HEK293 (cell line): Measurements from ENCODE around the gene THAP7.
A peak's percentile ranks its signal among the peaks of the same experiment; 100 is the strongest.

Experiments
- BCL6B ChIP-seq: fragments of 450-650 bp; formaldehyde crosslinking; IDR thresholded peaks from 2 replicates; pipeline ENCODE4 v1.5.1; 2017; ENCODE audit warnings: missing biosample characterization, missing genetic modification characterization
- FEZF1 ChIP-seq: fragments of 450-650 bp; formaldehyde crosslinking; IDR thresholded peaks from 2 replicates; pipeline ENCODE4 v1.5.1; 2016; ENCODE audit warnings: missing biosample characterization, missing genetic modification characterization
- KLF7 ChIP-seq: fragments of 450-650 bp; formaldehyde crosslinking; IDR thresholded peaks from 2 replicates; pipeline ENCODE4 v1.5.1; 2016; ENCODE audit warnings: missing biosample characterization, missing genetic modification characterization, borderline replicate concordance
- MEIS1 ChIP-seq: sonication (generic); formaldehyde crosslinking; IDR thresholded peaks from 2 replicates; pipeline ENCODE4 v1.8.1; 2022; ENCODE audit warnings: missing genetic modification reagents, mild to moderate bottlenecking, borderline replicate concordance
- PATZ1 ChIP-seq: fragments of 450-650 bp; formaldehyde crosslinking; IDR thresholded peaks from 2 replicates; pipeline ENCODE4 v1.5.1; 2016; ENCODE audit warnings: missing biosample characterization, missing genetic modification characterization
- PRDM10 ChIP-seq: fragments of 450-650 bp; formaldehyde crosslinking; IDR thresholded peaks from 2 replicates; pipeline ENCODE4 v1.5.1; 2016; ENCODE audit warnings: missing biosample characterization, missing genetic modification characterization
- SALL2 ChIP-seq: fragments of 450-650 bp; formaldehyde crosslinking; IDR thresholded peaks from 2 replicates; pipeline ENCODE4 v1.5.0; 2017; ENCODE audit warnings: missing biosample characterization, mild to moderate bottlenecking, missing genetic modification characterization, borderline replicate concordance
- WT1 ChIP-seq: fragments of 450-650 bp; formaldehyde crosslinking; IDR thresholded peaks from 2 replicates; pipeline ENCODE4 v1.5.1; 2016; ENCODE audit warnings: missing biosample characterization, missing genetic modification characterization
- ZBTB20 ChIP-seq: fragments of 450-650 bp; formaldehyde crosslinking; IDR thresholded peaks from 2 replicates; pipeline ENCODE4 v1.5.1; 2016; ENCODE audit warnings: missing biosample characterization, missing genetic modification characterization
- ZBTB21 ChIP-seq: fragments of 450-650 bp; formaldehyde crosslinking; IDR thresholded peaks from 2 replicates; pipeline ENCODE4 v1.5.1; 2017; ENCODE audit warnings: missing biosample characterization, missing genetic modification characterization
- ZFP37 ChIP-seq: fragments of 450-650 bp; formaldehyde crosslinking; IDR thresholded peaks from 2 replicates; pipeline ENCODE4 v1.5.1; 2016; ENCODE audit warnings: missing biosample characterization, missing genetic modification characterization
- ZNF140 ChIP-seq: fragments of 450-650 bp; formaldehyde crosslinking; IDR thresholded peaks from 2 replicates; pipeline ENCODE4 v1.5.1; 2016; ENCODE audit warnings: missing biosample characterization, missing genetic modification characterization
- ZNF175 ChIP-seq: fragments of 450-650 bp; formaldehyde crosslinking; IDR thresholded peaks from 2 replicates; pipeline ENCODE4 v1.5.1; 2016; ENCODE audit warnings: missing biosample characterization, missing genetic modification characterization
- ZNF18 ChIP-seq: fragments of 450-650 bp; formaldehyde crosslinking; IDR thresholded peaks from 2 replicates; pipeline ENCODE4 v1.5.1; 2016; ENCODE audit warnings: missing biosample characterization, missing genetic modification characterization
- ZNF19 ChIP-seq: fragments of 450-650 bp; formaldehyde crosslinking; IDR thresholded peaks from 2 replicates; pipeline ENCODE4; 2016; ENCODE audit warnings: missing biosample characterization, missing genetic modification characterization, low read depth
- ZNF335 ChIP-seq: fragments of 450-650 bp; formaldehyde crosslinking; conservative IDR thresholded peaks from 2 replicates; pipeline ENCODE4 v1.5.1; 2016; ENCODE audit warnings: missing biosample characterization, missing genetic modification characterization
- ZNF350 ChIP-seq: fragments of 450-650 bp; formaldehyde crosslinking; IDR thresholded peaks from 2 replicates; pipeline ENCODE4 v1.5.0; 2017; ENCODE audit warnings: missing biosample characterization, mild to moderate bottlenecking, missing genetic modification characterization
- ZNF354C ChIP-seq: fragments of 450-650 bp; formaldehyde crosslinking; IDR thresholded peaks from 2 replicates; pipeline ENCODE4 v1.5.1; 2016; ENCODE audit warnings: missing biosample characterization, missing genetic modification characterization, low read depth, borderline replicate concordance
- ZNF391 ChIP-seq: fragments of 450-650 bp; formaldehyde crosslinking; IDR thresholded peaks from 2 replicates; pipeline ENCODE4 v1.5.1; 2016; ENCODE audit warnings: low read depth, missing biosample characterization, missing genetic modification characterization, borderline replicate concordance
- ZNF423 ChIP-seq: fragments of 450-650 bp; formaldehyde crosslinking; IDR thresholded peaks from 2 replicates; pipeline ENCODE4 v1.5.1; 2016; ENCODE audit warnings: missing biosample characterization, missing genetic modification characterization
- ZNF530 ChIP-seq: fragments of 450-650 bp; formaldehyde crosslinking; IDR thresholded peaks from 2 replicates; pipeline ENCODE4 v1.5.1; 2016; ENCODE audit warnings: low read depth, missing biosample characterization, missing genetic modification characterization
- ZNF549 ChIP-seq: fragments of 450-650 bp; IDR thresholded peaks from 2 replicates; pipeline ENCODE4 v1.5.1; 2018; ENCODE audit warnings: missing biosample characterization, missing genetic modification characterization, mild to moderate bottlenecking, inconsistent platforms, moderate library complexity
- ZNF580 ChIP-seq: fragments of 450-650 bp; formaldehyde crosslinking; IDR thresholded peaks from 2 replicates; pipeline ENCODE4 v1.5.1; 2016; ENCODE audit warnings: missing biosample characterization, missing genetic modification characterization
- ZNF610 ChIP-seq: fragments of 450-650 bp; formaldehyde crosslinking; IDR thresholded peaks from 2 replicates; pipeline ENCODE4 v1.5.1; 2016; ENCODE audit warnings: missing biosample characterization, missing genetic modification characterization, borderline replicate concordance
- ZNF623 ChIP-seq: fragments of 450-650 bp; formaldehyde crosslinking; IDR thresholded peaks from 2 replicates; pipeline ENCODE4 v1.5.1; 2016; ENCODE audit warnings: missing biosample characterization, missing genetic modification characterization
- ZNF626 ChIP-seq: fragments of 450-650 bp; sonication (Bioruptor Pico); formaldehyde crosslinking; IDR thresholded peaks from 2 replicates; pipeline ENCODE4 v1.5.1; 2018; ENCODE audit warnings: missing biosample characterization, missing genetic modification characterization, inconsistent platforms
- ZNF645 ChIP-seq: fragments of 450-650 bp; formaldehyde crosslinking; IDR thresholded peaks from 2 replicates; pipeline ENCODE4; 2016; ENCODE audit warnings: missing biosample characterization, missing genetic modification characterization
- ZNF658 ChIP-seq: fragments of 450-650 bp; formaldehyde crosslinking; IDR thresholded peaks from 2 replicates; pipeline ENCODE4; 2016; ENCODE audit warnings: missing biosample characterization, missing genetic modification characterization

The THAP7 gene

GRCh38 chr22:20981787-20982562, 19.9 kb downstream of the THAP7 start, which contains the start of gene LZTR1 (continued):
- TF ChIP-seq ZBTB21 (tag by site-specific recombination), result no peak; the same call in 1 of the 2 replicates
- TF ChIP-seq PATZ1 (tag by site-specific recombination), result peak; percentile 44
- no peak for TF ChIP-seq ZNF19 (tag by site-specific recombination)
- TF ChIP-seq SALL2 (tag by site-specific recombination), result no peak
- TF ChIP-seq ZNF645 (tag by site-specific recombination), result no peak
- TF ChIP-seq KLF7, result no peak
- TF ChIP-seq ZFP37 (tag by site-specific recombination), result peak; percentile 97
- TF ChIP-seq ZNF626 (tag by site-specific recombination), result no peak
- TF ChIP-seq ZBTB20 (tag by site-specific recombination), result peak; percentile 86
- TF ChIP-seq MEIS1, result no peak
- no peak for TF ChIP-seq ZNF350 (tag by site-specific recombination)
- no peak for TF ChIP-seq ZNF530
- peak; percentile 69; the same call in 1 of the 2 replicates for TF ChIP-seq ZNF580 (tag by site-specific recombination)
- TF ChIP-seq PRDM10 (tag by site-specific recombination), result peak; percentile 60
- TF ChIP-seq ZNF423, result no peak
- 0 out of 2 replicates have a peak, but pooled peaks have one; percentile 74 for TF ChIP-seq ZNF391 (tag by site-specific recombination)
- TF ChIP-seq ZNF335, result peak; percentile 99
- TF ChIP-seq ZNF658 (tag by site-specific recombination), result no peak
- no peak for TF ChIP-seq ZNF623 (tag by site-specific recombination)
- TF ChIP-seq ZNF354C (tag by site-specific recombination), result no peak
- no peak for TF ChIP-seq ZNF140
- peak; percentile 36; the same call in 1 of the 2 replicates for TF ChIP-seq FEZF1 (tag by site-specific recombination)
- no peak for TF ChIP-seq ZNF175 (tag by site-specific recombination)
- 0 out of 2 replicates have a peak, but pooled peaks have one; percentile 59 for TF ChIP-seq WT1 (tag by site-specific recombination)
- TF ChIP-seq ZNF549 (tag by site-specific recombination), result no peak
- 0 out of 2 replicates have a peak, but pooled peaks have one; percentile 38 for TF ChIP-seq ZNF18 (tag by site-specific recombination)
- TF ChIP-seq ZNF610, result peak; percentile 89
- no peak for TF ChIP-seq BCL6B (tag by site-specific recombination)
